ENCODE measurements around the gene GP1BB. TPM values are rescaled to one million over a fixed set of nuclear protein-coding genes. Genes with fewer than 3 reads are reported as not detected.
A peak's percentile ranks its signal among the peaks of the same experiment; 100 is the strongest.

Gene GP1BB
- total RNA-seq, 1 experiment from 2014 or later = 3.6 TPM

DNA sequence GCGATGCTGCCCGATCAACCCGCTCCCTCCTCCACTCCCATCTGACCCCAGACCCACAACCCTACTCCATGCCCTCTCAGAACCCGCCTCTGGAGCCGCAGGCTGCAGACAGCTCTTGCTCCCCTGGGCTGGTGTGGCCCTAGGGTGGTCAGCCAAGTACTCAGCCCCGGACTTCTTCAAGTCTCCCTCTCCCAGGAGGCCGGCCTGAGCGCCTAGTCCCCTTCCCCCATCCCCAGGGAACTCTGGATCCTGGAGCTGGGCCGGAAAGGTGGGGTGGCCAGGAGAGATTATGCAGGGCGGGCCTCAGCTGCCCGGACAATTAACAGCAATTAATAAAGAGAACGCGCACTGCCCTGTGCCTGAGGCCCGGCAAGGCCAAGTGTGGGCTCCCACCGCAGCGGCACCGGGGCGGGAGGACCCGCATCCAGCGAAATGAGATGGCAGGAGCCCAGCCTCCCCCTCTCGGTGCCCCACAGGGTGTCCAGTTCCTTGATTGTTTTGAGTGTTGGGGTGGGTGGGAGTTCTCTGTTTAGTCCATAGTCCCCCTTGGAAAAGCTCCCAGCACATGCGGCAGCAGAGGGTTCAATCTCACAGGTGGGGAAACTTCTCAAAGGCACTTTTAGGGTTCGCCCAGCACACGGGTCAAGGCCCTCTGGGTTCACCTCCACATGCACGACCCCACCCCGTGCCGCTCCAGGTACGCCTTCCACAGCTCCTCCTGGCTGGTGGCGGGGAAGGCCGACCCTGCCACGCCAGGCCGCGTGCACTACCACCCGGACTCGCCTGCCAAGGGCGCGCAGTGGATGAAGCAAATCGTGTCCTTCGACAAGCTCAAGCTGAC lies 40.3 kb downstream of the GP1BB start:
- H3K9me3 ChIP-seq (ENCODE audit: control insufficient read depth, insufficient read depth, low read depth, low read length) = no peaks in the 10 kb centered on the region
- no TSS peak for BruUV-seq (replicated peaks)
- no peaks in the 10 kb centered on the region; the same call in 1 of the 2 replicates for H3K36me3 ChIP-seq (ENCODE audit: control insufficient read depth, insufficient read depth, low read length)
- intact Hi-C loops (cut with micrococcal nuclease; ENCODE audit: unreplicated experiment) = no loop called here
- peak overlapping the region; percentile 88 for H3K27ac ChIP-seq (ENCODE audit: low read length)
- peaks cover 20% of the 10 kb centered on the region for H3K4me1 ChIP-seq (ENCODE audit: control insufficient read depth, insufficient read depth, low read length)
- H3K27me3 ChIP-seq (ENCODE audit: control insufficient read depth, insufficient read depth, low read length) = no peaks in the 10 kb centered on the region
- ChIA-PET CTCF (interaction anchor here (0.5 kb wide), 1 partner anchor 437 kb away, joined by 8 read pairs; no protein-coding TSS in a partner anchor), POLR2A (no interaction called here)
- DNase-seq (ENCODE audit: low read depth, low spot score) (no peak), ATAC-seq (no peak)
- 0 out of 4 replicates have a peak overlapping the region, but pooled peaks of 1 of the 2 experiments have one; percentile 52 for H3K4me3 ChIP-seq (ENCODE audit: low read depth in 2 of 2, low read length in 2 of 2)
- in situ Hi-C loops (cut with HindIII; ENCODE audit: low pct_unique_long_range_greater_than_20kb, low sequenced_read_pairs) = no loop called here
- no peak for TF ChIP-seq POLR2AphosphoS5 (IDR thresholded peaks at IDR 0.05; ENCODE audit: low read depth, low read length)
- TF ChIP-seq, protein P1, sequence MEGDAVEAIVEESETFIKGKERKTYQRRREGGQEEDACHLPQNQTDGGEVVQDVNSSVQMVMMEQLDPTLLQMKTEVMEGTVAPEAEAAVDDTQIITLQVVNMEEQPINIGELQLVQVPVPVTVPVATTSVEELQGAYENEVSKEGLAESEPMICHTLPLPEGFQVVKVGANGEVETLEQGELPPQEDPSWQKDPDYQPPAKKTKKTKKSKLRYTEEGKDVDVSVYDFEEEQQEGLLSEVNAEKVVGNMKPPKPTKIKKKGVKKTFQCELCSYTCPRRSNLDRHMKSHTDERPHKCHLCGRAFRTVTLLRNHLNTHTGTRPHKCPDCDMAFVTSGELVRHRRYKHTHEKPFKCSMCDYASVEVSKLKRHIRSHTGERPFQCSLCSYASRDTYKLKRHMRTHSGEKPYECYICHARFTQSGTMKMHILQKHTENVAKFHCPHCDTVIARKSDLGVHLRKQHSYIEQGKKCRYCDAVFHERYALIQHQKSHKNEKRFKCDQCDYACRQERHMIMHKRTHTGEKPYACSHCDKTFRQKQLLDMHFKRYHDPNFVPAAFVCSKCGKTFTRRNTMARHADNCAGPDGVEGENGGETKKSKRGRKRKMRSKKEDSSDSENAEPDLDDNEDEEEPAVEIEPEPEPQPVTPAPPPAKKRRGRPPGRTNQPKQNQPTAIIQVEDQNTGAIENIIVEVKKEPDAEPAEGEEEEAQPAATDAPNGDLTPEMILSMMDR (IDR thresholded peaks at IDR 0.05) = no peak
- TF ChIP-seq, protein P2, sequence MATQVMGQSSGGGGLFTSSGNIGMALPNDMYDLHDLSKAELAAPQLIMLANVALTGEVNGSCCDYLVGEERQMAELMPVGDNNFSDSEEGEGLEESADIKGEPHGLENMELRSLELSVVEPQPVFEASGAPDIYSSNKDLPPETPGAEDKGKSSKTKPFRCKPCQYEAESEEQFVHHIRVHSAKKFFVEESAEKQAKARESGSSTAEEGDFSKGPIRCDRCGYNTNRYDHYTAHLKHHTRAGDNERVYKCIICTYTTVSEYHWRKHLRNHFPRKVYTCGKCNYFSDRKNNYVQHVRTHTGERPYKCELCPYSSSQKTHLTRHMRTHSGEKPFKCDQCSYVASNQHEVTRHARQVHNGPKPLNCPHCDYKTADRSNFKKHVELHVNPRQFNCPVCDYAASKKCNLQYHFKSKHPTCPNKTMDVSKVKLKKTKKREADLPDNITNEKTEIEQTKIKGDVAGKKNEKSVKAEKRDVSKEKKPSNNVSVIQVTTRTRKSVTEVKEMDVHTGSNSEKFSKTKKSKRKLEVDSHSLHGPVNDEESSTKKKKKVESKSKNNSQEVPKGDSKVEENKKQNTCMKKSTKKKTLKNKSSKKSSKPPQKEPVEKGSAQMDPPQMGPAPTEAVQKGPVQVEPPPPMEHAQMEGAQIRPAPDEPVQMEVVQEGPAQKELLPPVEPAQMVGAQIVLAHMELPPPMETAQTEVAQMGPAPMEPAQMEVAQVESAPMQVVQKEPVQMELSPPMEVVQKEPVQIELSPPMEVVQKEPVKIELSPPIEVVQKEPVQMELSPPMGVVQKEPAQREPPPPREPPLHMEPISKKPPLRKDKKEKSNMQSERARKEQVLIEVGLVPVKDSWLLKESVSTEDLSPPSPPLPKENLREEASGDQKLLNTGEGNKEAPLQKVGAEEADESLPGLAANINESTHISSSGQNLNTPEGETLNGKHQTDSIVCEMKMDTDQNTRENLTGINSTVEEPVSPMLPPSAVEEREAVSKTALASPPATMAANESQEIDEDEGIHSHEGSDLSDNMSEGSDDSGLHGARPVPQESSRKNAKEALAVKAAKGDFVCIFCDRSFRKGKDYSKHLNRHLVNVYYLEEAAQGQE (IDR thresholded peaks at IDR 0.05; ENCODE audit: insufficient read depth in 1 of 2, low read depth in 2 of 2, low read length in 1 of 2) = no peak
- TF ChIP-seq TCF7L2 (IDR thresholded peaks at IDR 0.05; ENCODE audit: low read depth, low read length) = no peak
- TF ChIP-seq SIN3A (IDR thresholded peaks at IDR 0.05; ENCODE audit: borderline replicate concordance, insufficient read depth, low read depth, low read length) = no peak

DNA sequence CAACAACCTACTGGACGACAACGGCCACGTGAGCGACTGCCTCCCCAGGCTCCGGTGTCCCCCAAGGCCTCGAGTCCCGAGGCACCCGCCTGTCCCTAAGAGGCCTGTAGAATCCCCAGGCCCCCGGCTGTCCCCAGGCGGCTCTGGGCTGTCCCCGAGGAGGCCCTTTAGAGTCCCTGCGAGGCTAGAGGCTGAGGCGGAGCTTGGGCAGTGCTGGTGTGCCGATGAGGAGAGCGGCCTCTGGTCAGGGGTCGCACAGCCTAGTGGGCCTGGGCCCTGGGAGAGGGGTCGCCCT lies 40.9 kb downstream of the GP1BB start:
- no TSS peak for BruUV-seq (replicated peaks)
- H3K36me3 ChIP-seq (ENCODE audit: control insufficient read depth, insufficient read depth, low read length) = no peaks in the 10 kb centered on the region; the same call in 1 of the 2 replicates
- H3K9me3 ChIP-seq (ENCODE audit: control insufficient read depth, insufficient read depth, low read depth, low read length) = no peaks in the 10 kb centered on the region
- DNase-seq (ENCODE audit: low read depth, low spot score) = no peak
- H3K4me1 ChIP-seq (ENCODE audit: control insufficient read depth, insufficient read depth, low read length) = peaks cover 20% of the 10 kb centered on the region
- H3K4me3 ChIP-seq (ENCODE audit: low read depth in 2 of 2, low read length in 2 of 2) = no peak overlapping the region
- ChIA-PET CTCF (interaction anchor here (0.5 kb wide), 1 partner anchor 437 kb away, joined by 8 read pairs; no protein-coding TSS in a partner anchor), POLR2A (no interaction called here)
- no peak for TF ChIP-seq POLR2AphosphoS5 (IDR thresholded peaks at IDR 0.05; ENCODE audit: low read depth, low read length)
- TF ChIP-seq, protein P2 (IDR thresholded peaks at IDR 0.05; ENCODE audit: insufficient read depth in 1 of 2, low read depth in 2 of 2, low read length in 1 of 2) = no peak
- TF ChIP-seq, protein P1 (IDR thresholded peaks at IDR 0.05) = no peak
- no peak for TF ChIP-seq TCF7L2 (IDR thresholded peaks at IDR 0.05; ENCODE audit: low read depth, low read length)
- no peak for TF ChIP-seq SIN3A (IDR thresholded peaks at IDR 0.05; ENCODE audit: borderline replicate concordance, insufficient read depth, low read depth, low read length)
- ATAC-seq = no peak
- no peaks in the 10 kb centered on the region for H3K27me3 ChIP-seq (ENCODE audit: control insufficient read depth, insufficient read depth, low read length)
- in situ Hi-C loops (cut with HindIII; ENCODE audit: low pct_unique_long_range_greater_than_20kb, low sequenced_read_pairs) (no loop called here), intact Hi-C loops (cut with micrococcal nuclease; ENCODE audit: unreplicated experiment) (no loop called here)
- peak overlapping the region; percentile 76; the same call in 1 of the 2 replicates for H3K27ac ChIP-seq (ENCODE audit: low read length)
